ENCODE measurements around the gene ZNF189. TPM values are rescaled to one million over a fixed set of nuclear protein-coding genes. Genes with fewer than 3 reads are reported as not detected.
"Not testable (repeated sequence)": the region's sequence is repeated elsewhere in the genome, so short reads cannot be mapped to it uniquely, and the experiment has no call there.

Gene ZNF189
- total RNA-seq, 4 donors from 2014 or later = 6.1 to 14.9 (median 10.2) TPM

GRCh38 chr9:101381118-101381517, 17.5 kb upstream of the ZNF189 start:
- no peak for TF ChIP-seq CTCF (IDR thresholded peaks at IDR 0.05)
- Histone ChIP-seq H3K4me3 (no peak overlapping the region), H3K36me3 (no peaks in the 10 kb centered on the region), H3K9me3 (peaks cover 9% of the 10 kb centered on the region), H3K4me1 (no peaks in the 10 kb centered on the region), H3K27ac (no peak overlapping the region), H3K27me3 (no peaks in the 10 kb centered on the region)
- no peak for DNase-seq (ENCODE audit: low spot score in 2 of 2)
- 96% methylated on average over 3 of the region's 3 CpGs for WGBS

GRCh38 chr9:101381833-101382342, 16.8 kb upstream of the ZNF189 start:
- DNase-seq (ENCODE audit: low spot score in 2 of 2) = no peak
- peaks cover 9% of the 10 kb centered on the region for H3K9me3 ChIP-seq
- no peaks in the 10 kb centered on the region for H3K27me3 ChIP-seq
- H3K4me3 ChIP-seq = no peak overlapping the region
- H3K36me3 ChIP-seq = no peaks in the 10 kb centered on the region
- H3K4me1 ChIP-seq = no peaks in the 10 kb centered on the region
- TF ChIP-seq POLR2A (IDR thresholded peaks at IDR 0.05) (no peak), POLR2AphosphoS5 (IDR thresholded peaks at IDR 0.05) (no peak), EP300 (IDR thresholded peaks at IDR 0.05) (no peak), CTCF (IDR thresholded peaks at IDR 0.05) (no peak)
- no peak overlapping the region for H3K27ac ChIP-seq
- WGBS = 93% methylated on average over 2 of the region's 2 CpGs

- Histone ChIP-seq H3K36me3 (no peaks in the 10 kb centered on the region), H3K4me1 (no peaks in the 10 kb centered on the region), H3K27me3 (no peaks in the 10 kb centered on the region), H3K4me3 (no peak overlapping the region), H3K9me3 (peaks cover 9% of the 10 kb centered on the region), H3K27ac (no peak overlapping the region)
- 86% methylated on average over 2 of the region's 2 CpGs for WGBS
- TF ChIP-seq EP300 (IDR thresholded peaks at IDR 0.05) (no peak), CTCF (IDR thresholded peaks at IDR 0.05) (no peak), POLR2AphosphoS5 (IDR thresholded peaks at IDR 0.05) (no peak), POLR2A (IDR thresholded peaks at IDR 0.05) (no peak)
- DNase-seq (ENCODE audit: low spot score in 2 of 2) = no peak
These were observed 15.3 kb upstream of the ZNF189 start for GRCh38 chr9:101383361-101383760.

GRCh38 chr9:101384873-101385536, 13.6 kb upstream of the ZNF189 start, which contains the start of gene BAAT:
BAAT (minus strand) TSS chr9:101385006; CDS start chr9:101371404, 13,602 bp downstream.
- H3K36me3 ChIP-seq = peaks cover 10% of the 10 kb centered on the region
- H3K4me3 ChIP-seq; H3K27ac ChIP-seq; H3K27me3 ChIP-seq; H3K9me3 ChIP-seq; DNase-seq (ENCODE audit: low spot score in 2 of 2); H3K4me1 ChIP-seq: not testable (repeated sequence)
- 83% methylated on average over 11 of the region's 11 CpGs for WGBS

- Histone ChIP-seq H3K27me3 (no peaks in the 10 kb centered on the region), H3K4me1 (no peaks in the 10 kb centered on the region), H3K36me3 (peaks cover 17% of the 10 kb centered on the region), H3K27ac (no peak overlapping the region), H3K4me3 (no peak overlapping the region), H3K9me3 (peaks cover 9% of the 10 kb centered on the region)
- TF ChIP-seq CTCF (IDR thresholded peaks at IDR 0.05) (peak in 1 of 2 donors; percentile 33), POLR2AphosphoS5 (IDR thresholded peaks at IDR 0.05) (no peak), EP300 (IDR thresholded peaks at IDR 0.05) (no peak), POLR2A (IDR thresholded peaks at IDR 0.05) (no peak)
- WGBS = 48% methylated on average over 6 of the region's 6 CpGs
- DNase-seq (ENCODE audit: low spot score in 2 of 2) = no peak
These were observed 10.7 kb upstream of the ZNF189 start for GRCh38 chr9:101387871-101388506.

Measured in suprapubic skin (tissue), 4 donors.